ENCODE results near the gene MAPK11.

DNA sequence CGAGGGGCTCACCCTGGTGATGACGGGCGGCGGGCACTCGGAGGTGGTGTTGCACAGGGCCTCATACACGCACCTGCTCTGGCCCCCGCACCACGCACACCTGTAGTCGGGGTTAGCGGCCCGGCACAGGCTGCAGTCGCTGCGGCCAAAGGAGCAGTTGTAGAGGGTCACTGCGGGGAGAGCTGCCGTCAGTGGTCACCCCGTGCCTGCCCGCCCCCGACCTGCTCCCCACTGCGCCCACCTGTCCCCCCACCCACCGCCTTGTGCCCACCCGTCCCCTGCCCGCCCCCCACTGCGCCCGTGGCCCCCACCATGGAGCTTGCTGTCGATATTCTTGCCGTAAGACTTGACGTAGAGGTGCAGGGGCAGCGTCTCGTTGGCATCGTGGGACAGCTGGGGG lies 13.6 kb upstream of the MAPK11 start:
- TF ChIP-seq, protein P1, sequence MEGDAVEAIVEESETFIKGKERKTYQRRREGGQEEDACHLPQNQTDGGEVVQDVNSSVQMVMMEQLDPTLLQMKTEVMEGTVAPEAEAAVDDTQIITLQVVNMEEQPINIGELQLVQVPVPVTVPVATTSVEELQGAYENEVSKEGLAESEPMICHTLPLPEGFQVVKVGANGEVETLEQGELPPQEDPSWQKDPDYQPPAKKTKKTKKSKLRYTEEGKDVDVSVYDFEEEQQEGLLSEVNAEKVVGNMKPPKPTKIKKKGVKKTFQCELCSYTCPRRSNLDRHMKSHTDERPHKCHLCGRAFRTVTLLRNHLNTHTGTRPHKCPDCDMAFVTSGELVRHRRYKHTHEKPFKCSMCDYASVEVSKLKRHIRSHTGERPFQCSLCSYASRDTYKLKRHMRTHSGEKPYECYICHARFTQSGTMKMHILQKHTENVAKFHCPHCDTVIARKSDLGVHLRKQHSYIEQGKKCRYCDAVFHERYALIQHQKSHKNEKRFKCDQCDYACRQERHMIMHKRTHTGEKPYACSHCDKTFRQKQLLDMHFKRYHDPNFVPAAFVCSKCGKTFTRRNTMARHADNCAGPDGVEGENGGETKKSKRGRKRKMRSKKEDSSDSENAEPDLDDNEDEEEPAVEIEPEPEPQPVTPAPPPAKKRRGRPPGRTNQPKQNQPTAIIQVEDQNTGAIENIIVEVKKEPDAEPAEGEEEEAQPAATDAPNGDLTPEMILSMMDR (conservative IDR thresholded peaks at IDR 0.05; ENCODE audit: low read length), result no peak
- TF ChIP-seq EZH2phosphoT487 (IDR thresholded peaks at IDR 0.05; ENCODE audit: borderline replicate concordance), result no peak
